Activated effector memory CD4-positive, alpha-beta T cell treated with anti-CD3 and anti-CD28 coated beads, Interleukin-2, amount 50 U/mL, for 16 hours (primary cell): ENCODE measurements around the gene LRIG1.
A peak's percentile ranks its signal among the peaks of the same experiment; 100 is the strongest.

Experiments used
- DNase-seq: peaks from one replicate; pipeline ENCODE4 v3.0.0-alpha.2; 2020

The LRIG1 gene

DNA sequence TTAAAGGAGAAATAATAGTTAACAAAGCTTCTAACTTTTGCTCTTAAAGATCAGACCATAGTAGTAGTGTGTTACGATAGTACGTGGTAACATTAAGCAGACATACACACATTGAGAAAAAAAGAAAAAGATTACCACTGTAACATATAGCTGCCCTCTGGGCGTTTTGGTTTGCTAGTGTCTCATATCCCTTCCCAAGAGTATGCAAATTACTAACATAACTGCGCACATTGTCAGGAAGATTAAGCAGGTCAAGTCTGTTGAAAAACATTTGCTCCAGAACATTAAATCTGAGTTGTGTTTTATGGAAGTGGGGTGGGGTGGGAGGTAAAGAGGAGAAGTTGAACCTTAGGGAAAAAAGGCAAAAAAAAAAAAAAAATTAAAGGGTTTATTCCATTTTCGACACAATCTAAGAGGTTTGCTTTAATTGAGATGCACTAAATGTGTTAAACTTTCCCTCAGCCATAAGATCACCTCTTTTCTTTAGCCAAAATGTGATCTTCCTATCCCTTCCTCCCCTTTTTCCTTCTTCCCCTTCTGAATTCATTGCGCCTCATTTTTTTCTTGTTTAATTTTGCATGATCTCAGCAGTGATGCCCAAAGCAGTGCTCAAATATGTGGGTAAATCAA, 1.5 kb upstream of the LRIG1 start:
- no peak for DNase-seq

DNA sequence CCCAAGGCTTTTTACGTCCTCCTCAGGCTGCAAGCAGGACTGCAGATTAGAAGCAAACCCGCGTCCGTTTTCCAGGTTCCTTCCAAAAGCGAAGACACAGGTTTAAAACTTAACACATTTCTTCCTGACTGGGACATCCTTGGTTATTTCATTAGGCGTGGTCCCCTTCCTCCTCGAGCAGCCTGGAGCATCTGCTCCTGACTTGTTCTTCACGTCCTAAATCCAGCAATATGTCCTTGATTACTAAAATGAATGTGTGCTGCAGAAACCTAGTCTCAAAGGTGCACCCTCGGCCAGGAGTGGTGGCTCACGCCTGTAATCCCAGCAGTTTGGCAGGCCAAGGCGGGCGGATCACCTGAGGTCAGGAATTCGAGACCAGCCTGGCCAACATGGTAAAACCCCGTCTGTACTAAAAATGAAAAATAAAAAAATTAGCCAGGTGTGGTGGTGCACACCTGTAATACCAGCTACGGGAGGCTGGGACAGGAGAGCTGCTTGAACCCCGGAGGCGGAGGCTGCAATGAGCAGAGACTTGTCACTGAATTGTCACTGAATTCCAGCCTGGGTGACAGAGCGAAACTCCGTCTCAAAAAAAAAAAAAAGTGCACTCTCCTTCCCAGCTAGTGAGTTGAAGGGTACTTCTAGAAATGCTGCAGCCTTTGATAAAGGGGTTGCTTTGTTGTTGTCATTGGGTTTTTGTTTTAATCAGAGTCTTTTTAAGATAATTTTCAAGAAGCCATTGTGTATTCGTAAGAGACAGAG, 842 bp upstream of the LRIG1 start:
- no peak for DNase-seq

DNA sequence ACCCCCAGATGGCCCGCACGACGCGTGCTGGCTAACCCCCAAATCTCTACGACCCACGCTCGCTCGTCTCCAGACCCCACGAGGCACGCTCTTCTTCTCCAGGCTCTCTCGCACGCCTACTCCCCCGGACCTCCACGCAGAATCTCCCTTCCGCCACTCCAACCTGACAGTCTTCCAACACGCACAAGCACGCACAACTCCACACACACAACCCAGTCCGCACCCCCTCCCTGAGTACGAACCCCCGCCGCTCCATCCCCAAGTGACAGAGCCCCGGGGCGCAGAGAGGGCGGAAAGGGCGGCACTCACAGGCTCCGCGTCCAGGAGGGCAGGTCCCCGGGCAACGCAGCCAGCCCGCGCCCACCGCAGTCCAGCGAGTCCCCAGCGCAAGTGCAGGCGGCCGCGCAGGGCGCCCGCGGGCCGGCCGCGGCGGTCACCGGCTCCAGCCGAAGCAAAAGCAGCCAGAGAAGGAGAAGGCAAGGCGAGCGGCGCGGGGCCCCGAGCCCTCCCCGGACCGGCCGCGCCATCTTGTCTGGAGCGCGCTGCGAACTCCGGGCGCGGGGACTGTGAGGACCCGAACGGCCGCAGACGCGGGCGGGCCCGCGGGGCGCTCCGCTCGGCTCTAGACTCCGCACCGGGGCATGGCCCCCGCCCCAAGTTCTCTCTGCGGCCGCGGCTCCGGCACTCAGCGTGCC, 794 bp downstream of the LRIG1 start:
- peak; percentile 82 for DNase-seq

DNA sequence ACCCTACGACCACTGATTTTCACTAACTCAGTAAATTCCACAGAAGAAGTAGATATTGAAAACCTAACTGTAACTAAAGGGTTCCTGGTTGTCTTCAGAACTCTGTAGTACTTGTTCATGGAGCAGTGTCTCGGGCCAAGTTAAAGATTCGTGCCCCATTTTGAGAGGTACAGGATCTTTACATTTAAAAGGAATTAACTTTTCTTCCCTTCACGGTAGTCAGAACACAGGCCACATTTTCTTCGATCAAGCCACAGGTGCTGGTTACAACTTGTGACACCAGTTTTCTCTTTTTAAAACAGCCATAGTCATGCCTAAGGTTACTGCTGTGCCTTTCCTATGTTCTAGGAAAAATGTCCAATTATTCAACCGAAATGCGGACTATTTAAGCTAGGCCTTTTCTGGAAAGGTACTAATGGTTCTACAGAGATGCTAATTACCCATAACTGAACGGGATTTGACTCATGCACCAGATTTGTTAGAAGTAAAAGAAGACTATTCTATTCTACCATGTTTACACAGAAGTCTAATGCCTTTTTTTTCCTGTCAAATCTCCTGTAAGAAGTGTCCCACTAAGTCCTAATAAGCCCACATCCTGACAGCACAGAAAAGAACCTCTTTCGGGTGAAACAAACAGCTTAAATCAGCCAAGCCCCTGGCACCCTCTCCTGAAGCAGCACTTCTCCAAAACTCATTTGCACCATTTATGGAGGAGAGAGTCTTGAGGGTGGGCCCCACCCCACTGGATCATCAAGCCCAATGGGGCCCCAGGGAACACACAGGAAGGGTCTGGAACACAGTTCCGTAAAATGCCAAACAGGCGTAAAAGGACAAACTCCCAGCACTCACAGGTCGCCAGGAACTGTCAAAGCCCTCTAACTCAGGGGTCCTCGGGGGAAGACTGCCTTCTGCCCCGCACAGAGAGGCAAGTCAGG, 1.9 kb downstream of the LRIG1 start:
- DNase-seq = no peak

GRCh38 chr3:66497985-66498671, 2.7 kb downstream of the LRIG1 start:
- no peak for DNase-seq

DNA sequence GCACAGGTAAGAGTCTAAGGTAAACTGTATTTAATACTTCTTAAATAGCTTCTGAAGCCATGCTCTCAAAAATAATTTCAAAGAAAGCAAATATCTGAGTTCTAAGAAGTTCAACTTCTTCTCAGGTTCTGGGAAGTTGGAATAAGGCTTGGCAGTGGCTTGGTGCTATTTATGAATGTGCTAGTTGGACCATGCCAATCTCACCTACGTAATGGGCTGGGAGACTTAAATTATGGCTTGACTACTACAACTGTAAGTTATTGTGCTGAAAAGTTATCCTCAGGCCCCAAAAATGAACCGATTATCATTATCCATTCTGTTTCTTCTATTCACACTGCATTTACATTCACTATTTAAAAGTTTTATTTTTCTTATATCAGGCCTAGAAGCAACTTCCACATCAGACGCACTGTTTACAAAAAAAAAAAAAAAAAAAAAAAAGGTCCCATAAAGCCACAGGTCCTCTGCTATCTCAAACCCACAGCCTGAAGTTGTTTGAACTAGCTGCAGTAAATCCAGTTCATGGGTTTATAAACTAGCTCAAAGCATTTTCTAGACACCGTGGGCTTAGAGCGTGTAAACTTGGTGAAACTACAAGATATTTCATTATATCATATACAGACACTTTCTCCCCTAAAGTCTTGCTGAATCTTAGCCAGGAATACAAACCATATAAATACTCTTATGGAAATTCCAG, 3.4 kb downstream of the LRIG1 start:
- DNase-seq = no peak

DNA sequence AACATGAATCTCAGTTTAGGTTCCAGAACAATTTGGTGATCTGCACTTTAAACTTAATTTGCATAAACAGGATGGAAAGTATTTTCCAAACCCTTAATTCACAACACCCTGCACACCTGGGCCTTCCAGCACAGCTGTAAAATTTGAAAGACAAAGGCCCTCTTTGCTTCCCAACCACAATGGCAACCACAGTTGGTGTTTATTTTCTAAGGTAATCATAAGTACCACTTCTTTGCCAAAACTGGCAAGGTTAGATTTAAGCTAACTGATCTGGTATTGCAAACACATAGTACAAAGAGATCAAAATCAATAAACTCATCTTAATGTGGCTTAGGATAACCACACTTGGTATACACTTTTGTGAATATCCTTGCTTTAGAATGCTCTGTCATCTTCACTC, 4.1 kb downstream of the LRIG1 start:
- no peak for DNase-seq

DNA sequence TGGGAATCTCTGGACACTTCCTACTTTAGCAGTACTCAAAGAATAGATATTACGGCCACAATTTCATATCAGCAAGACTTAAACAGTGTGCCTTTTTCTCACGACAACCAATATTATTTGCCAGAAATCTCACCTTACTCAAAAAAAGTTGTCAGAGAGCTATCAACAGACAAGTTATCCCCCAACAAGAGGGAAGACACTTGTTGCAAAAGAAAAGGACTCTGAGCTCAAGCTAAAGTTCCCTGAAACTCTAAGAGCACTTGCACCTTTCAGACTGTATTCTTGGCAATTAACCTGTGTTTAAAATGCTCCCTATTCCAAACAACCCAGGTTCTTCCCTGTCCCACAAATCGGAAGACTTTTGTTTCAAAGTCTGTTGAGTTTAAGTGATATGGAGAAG, 4.5 kb downstream of the LRIG1 start:
- no peak for DNase-seq

DNA sequence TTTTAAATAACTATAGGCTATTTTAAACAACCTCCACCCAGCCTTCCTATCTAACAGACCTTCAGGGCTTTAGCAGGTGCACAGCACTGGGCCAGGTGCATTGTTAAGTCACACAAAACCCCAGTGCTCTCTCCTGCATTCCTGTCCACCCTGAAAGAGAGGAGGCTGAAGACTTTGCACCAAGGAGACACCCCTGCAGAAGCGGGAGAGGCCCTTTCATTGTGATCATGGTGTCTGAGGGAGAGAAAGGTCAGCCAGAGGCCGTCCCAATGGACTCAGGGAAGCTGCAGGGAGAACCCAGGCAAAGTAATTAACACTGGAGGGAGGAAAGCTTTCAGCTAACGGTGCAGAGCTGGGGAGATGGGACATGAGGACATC, 5.2 kb downstream of the LRIG1 start:
- DNase-seq = no peak

DNA sequence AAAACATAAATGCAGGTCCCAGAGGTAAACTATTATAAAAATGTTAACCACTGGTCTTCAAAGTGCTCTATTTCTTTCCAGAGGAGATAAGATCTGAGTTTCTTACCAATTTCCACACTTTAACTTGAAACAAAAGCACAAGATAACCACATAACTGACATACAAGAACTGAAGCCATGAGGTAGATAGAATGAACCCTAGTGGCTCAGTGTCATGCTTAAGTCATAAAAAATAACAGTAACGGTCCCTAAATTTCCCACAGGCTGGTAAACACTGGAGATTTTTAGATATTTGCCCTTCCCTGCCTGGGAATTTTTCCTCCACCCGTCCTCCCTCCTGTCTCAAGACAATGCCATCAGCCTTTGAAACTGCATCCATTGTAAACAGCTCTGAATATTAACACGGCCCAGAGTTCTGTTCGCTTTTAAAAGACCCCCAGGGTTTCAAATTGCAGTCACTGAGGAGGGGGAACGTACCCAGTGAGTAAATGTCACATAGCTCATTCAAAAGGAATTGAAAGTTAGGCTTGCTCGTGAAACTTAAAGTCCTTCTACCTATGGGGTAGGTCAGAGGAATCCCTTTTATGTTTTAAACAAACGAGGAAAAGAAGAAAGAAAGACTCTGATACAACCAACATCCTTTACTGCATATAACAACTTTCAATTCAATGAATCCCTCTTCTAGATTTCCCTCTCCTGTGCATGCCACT, 5.7 kb downstream of the LRIG1 start:
- DNase-seq = no peak

- no peak for DNase-seq
These were observed 7.2 kb downstream of the LRIG1 start for GRCh38 chr3:66493458-66494099.

DNA sequence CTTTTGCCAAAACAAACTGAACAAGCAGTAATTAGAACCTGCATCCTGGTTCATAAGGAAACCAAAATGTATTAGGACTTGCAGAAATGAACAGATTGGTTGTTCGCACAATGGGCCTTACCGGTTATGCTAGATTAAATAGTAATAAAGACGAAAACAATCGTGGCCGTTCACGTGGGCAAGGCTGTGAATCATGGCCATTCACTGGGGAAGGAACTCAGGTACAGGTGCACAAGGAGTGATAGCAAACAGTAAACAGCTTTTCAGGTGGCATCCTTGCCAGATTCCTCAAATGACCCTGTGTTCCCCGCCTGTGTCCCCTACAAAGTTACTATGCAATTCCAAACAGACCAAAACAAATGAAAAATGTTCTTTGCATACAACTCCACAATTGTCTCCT, 8.2 kb downstream of the LRIG1 start:
- DNase-seq = no peak

- no peak for DNase-seq
These were observed 8.8 kb downstream of the LRIG1 start for GRCh38 chr3:66492071-66492470.

DNA sequence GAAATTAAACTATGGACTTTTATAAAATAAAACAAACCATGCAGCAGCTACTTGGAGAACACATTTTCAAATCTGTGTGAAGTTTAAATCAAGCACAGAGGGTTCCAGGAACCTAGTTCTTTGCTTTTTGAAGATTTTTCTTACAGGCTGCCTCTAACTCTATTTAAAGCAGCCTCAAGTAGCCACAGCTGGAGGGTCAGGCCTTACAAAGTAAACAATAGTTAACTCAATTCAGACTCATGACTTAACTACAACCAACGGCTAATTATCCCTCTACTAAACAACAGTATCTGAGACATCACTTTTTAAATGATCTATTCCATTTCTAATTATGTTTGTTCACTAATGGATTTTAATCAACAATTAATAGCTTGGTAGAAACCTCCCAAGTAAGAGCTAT, 9.8 kb downstream of the LRIG1 start:
- DNase-seq = no peak

DNA sequence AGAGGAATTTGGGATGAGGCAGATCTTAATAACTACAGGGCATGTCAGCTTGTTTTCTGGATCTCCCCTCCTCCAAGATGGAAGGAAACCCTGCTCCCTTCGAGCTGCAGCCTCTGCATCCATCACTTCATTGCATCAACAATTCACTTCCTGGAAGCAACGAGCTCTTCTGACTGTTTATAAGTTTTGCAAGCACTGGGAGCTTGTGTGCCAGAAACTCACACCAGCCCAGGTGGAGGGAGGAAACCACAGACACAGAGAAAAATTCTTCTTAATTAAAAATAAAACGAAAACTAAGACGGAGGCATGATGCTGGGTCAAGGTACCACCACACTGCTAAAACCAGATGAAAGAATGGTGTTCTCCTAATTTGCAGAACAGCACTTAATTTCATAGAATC, 10.6 kb downstream of the LRIG1 start:
- DNase-seq = peak; percentile 72

DNA sequence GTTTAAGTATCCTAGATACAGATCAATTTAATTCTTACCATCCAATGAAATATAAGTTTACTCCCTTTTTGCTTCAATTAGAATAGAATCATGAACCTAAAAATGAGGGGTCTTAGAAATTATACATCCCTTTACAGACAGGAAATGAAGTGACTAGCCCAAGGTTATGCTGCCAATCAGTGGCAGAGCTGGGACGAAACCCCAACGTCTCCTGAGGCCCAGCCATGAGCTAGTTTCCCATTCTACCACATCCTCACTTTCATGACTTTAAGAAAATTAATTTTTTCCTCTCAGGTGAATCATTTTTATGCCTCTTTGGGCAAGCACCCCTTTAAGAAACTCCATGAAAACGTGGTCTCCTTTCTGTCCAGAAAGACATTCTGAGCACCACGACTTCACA, 11.2 kb downstream of the LRIG1 start:
- no peak for DNase-seq

- no peak for DNase-seq
These were observed 11.7 kb downstream of the LRIG1 start for GRCh38 chr3:66489115-66489514.

GRCh38 chr3:66488492-66488891, 12.3 kb downstream of the LRIG1 start:
- DNase-seq = no peak

- no peak for DNase-seq
These were observed 13.4 kb downstream of the LRIG1 start for GRCh38 chr3:66487465-66487864.

DNA sequence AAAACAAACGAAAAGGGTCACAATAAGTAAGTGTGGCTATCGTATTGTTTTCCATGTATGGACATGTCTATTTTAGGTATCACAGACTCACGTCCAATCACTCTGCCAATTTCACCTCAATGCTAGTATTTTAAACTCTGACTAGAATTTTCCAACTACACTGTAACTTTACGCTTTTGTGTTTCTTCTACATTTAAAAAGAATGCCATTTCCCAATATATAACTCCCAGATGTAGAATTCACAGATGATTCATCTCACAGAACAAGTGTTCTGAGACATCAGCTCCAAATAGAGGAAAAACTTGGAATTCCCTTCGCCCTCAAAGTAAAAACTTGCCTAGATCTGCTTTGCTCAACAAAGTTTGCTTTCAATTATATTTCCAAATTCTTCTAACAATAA, 14.2 kb downstream of the LRIG1 start:
- DNase-seq = no peak

DNA sequence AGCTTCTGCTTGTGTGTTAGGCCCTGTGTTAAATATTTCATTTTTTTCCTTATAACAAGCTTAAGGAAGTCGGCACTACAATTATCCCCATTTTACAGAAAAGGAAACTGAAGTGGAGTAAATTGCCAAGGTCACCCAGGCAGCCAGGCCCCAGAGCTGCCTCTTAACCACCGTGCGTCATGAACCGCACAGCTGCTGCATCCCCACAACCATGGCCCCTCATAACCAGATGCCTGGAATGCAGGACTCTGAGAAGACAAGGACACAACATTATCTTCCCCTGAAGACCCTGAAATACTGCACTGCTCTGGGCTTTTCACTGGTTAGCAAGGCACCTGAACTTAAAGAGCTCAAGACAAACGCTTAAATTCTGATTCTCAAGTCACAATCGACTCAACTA, 14.6 kb downstream of the LRIG1 start:
- DNase-seq = no peak
